Liver (tissue), 3 donors: ENCODE data around the gene IFIT3.

ENCODE experiments used
- CTCF ChIP-seq: fragments of 150-350 bp; IDR thresholded peaks from 2 replicates; pipeline ENCODE4 v1.5.1; 2017; ENCODE audit warnings: improper control_type of control experiment, low read depth, low read length; ENCODE audit not compliant: missing input control
- HNF4G ChIP-seq: IDR thresholded peaks from 2 replicates; pipeline ENCODE4 v1.6.1; 2016; ENCODE audit warnings: antibody characterized with exemption
- RAD21 ChIP-seq, 2 donors: IDR thresholded peaks; 2 replicates each; pipeline ENCODE4 v1.6.1; 2016; ENCODE audit warnings: antibody characterized with exemption in 2 of 2, mild to moderate bottlenecking in 2 of 2
- RXRA ChIP-seq, 2 donors: IDR thresholded peaks; 2 replicates each; pipeline ENCODE4 v1.6.1; 2017 to 2018; ENCODE audit warnings: antibody characterized with exemption in 2 of 2, mild to moderate bottlenecking in 1 of 2
- donor health status: healthy.
- donor health status: healthy.

GRCh38 chr10:89338713-89339112, 10.9 kb downstream of the IFIT3 start:
- TF ChIP-seq HNF4G (no peak), CTCF (no peak), RAD21 (IDR thresholded peaks at IDR 0.05) (no peak), RXRA (IDR thresholded peaks at IDR 0.05) (no peak)
